GM12875 (cell line): Measurements from ENCODE around the gene C10orf62.

ENCODE experiments used
- H3K4me3 ChIP-seq: one replicate; pipeline ENCODE4 v1.5.1; 2011; ENCODE audit warnings: low read depth, low read length, control low read depth
- CTCF ChIP-seq: IDR thresholded peaks from 2 replicates; pipeline ENCODE4 v1.5.1; 2011; ENCODE audit warnings: low read depth, mild to moderate bottlenecking, control low read depth, inconsistent platforms, low read length, moderate library complexity, borderline replicate concordance; ENCODE audit not compliant: insufficient read depth

Gene C10orf62

GRCh38 chr10:97577701-97578100 lies 11.8 kb upstream of the C10orf62 start:
- no peak for TF ChIP-seq CTCF
- H3K4me3 ChIP-seq, result no peak overlapping the region

GRCh38 chr10:97578171-97578844 lies 11.2 kb upstream of the C10orf62 start:
- no peak overlapping the region for H3K4me3 ChIP-seq
- TF ChIP-seq CTCF, result no peak

DNA sequence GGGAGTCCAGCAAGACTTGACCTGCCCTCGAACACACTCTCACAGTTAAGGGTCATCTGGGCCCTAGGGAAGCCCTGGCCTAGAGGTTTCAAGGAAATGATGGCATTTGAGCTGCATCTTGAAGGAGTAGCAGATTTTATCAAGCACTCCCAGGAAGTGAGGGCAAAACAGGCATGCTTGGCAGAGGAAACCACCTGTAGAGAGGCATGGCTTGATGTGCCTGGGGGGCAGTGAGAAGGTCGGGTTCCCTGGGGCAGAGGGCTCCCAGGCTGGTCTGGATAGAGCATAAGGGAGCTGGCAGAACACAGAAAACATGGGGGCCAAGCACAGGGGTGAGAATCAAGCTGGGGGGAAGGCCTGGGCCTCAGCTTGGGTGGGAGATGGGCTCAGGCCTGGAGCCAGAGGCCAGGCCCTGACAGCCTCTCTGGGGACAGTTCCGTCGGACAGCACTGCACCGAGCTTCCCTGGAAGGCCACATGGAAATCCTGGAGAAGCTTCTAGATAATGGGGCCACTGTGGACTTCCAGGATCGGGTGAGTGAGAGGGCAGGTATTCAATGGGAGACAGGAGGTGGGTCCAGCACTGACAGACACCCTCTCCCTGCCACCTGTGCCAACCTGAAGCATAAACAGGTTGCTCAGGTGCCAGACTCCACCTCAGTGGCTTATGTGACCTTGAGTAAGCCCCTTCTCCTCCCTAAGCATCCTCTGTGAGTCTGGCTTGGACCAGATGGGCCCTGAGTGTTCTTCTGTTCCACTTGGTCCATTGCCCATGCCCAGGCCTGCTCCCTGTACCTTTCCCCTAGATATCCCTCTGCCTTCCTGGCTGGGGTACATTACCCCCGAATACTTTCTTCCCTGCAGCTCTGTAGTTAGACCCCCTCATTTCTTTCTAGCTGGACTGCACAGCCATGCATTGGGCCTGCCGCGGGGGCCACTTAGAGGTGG lies 8.8 kb upstream of the C10orf62 start:
- TF ChIP-seq CTCF, result no peak
- no peak overlapping the region for H3K4me3 ChIP-seq

- no peak overlapping the region for H3K4me3 ChIP-seq
- no peak for TF ChIP-seq CTCF
Measured at GRCh38 chr10:97582169-97582568, 7.4 kb upstream of the C10orf62 start.

DNA sequence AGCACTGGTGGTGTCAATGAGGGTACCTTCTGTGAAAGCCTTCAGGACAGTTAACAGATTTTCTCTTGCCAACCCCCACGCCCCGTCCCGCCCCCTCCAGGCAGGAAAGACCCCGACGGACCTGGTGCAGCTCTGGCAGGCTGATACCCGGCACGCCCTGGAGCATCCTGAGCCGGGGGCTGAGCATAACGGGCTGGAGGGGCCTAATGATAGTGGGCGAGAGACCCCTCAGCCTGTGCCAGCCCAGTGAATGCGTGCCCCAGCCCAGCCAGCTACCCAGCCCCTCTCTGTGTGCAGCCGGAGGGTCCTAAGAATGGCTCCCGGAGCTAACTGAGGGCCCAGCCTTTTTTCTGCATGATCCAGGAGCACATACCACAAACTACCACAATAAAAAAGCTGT lies 6.0 kb upstream of the C10orf62 start:
- no peak overlapping the region for H3K4me3 ChIP-seq
- TF ChIP-seq CTCF, result no peak

DNA sequence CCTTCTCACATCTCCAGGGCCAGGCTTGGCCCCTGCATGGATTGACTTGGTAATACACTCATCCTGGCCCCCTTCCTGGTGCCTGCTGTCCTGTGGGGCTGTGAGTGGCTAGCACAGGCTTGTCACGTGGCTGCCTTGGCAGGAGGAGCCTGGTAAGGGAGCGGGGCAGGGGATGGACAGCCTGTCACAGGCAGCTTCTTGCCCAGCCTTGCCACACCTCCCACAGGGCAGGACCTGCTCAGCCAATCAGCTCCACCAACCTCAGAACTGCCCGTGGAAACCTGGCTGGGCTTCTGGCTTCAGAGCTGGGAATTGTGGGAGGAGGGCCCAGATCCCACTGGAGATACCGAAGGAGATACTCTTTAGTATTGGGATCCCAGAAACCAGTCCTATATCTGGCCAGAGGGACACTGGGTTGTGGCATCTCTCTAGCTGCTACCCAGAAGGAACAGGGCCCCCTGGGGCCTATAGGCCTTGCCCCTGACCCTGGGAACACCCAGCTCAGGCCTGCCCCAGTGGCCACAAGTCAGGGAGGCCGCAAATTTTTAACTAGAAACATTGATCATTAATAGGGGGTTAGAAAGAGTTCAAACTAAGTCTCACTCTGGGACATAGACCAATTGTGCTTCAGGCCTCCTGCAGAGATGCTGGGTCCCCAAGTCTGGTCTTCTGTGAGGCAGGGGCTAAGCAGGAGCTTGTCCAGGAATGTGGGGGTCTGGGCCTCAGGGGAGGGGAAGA lies 5.3 kb upstream of the C10orf62 start, which contains the start of gene HOGA1:
Gene HOGA1 (plus strand): TSS at position 330 of the 738 bp plus-strand sequence. CDS start 315 bp downstream, at position 645.
- no peak within 1 kb of the TSS for H3K4me3 ChIP-seq
- no peak for TF ChIP-seq CTCF
